T-helper 1 cell treated with Interleukin-12 subunit alpha and Interleukin-12 subunit beta and Interleukin-4 antibody, amounts not matched to agents 30 μg/mL and 1 μg/mL, for 36 hours (primary cell): ENCODE results near the gene PPFIBP1.

Source experiments
- H3K27ac Mint-ChIP-seq: one replicate; pipeline ENCODE4 v1.8.0; 2021; ENCODE audit warnings: mild to moderate bottlenecking, mixed read lengths
- H3K27me3 Mint-ChIP-seq: one replicate; pipeline ENCODE4 v1.8.0; 2021; ENCODE audit warnings: low read depth, mixed read lengths
- H3K36me3 Mint-ChIP-seq: one replicate; pipeline ENCODE4 v1.8.0; 2021; ENCODE audit warnings: low read depth, mixed read lengths
- H3K4me1 Mint-ChIP-seq: one replicate; pipeline ENCODE4 v1.8.0; 2021; ENCODE audit warnings: low read depth, mixed read lengths
- H3K4me3 Mint-ChIP-seq: one replicate; pipeline ENCODE4 v1.8.0; 2021; ENCODE audit warnings: mild to moderate bottlenecking, moderate library complexity, mixed read lengths
- H3K9me3 Mint-ChIP-seq: one replicate; pipeline ENCODE4 v1.8.0; 2021; ENCODE audit warnings: mixed read lengths

The PPFIBP1 gene

GRCh38 chr12:27555361-27555760 lies 31.4 kb downstream of the PPFIBP1 start:
- Mint-ChIP-seq H3K9me3 (no peaks in the 10 kb centered on the region), H3K4me3 (no peak overlapping the region), H3K27me3 (no peaks in the 10 kb centered on the region)

GRCh38 chr12:27555925-27556778 lies 32.1 kb downstream of the PPFIBP1 start:
- H3K4me3 Mint-ChIP-seq = no peak overlapping the region
- H3K4me1 Mint-ChIP-seq = peaks cover 25% of the 10 kb centered on the region
- H3K9me3 Mint-ChIP-seq = no peaks in the 10 kb centered on the region
- H3K36me3 Mint-ChIP-seq = peaks cover 6% of the 10 kb centered on the region
- no peak overlapping the region for H3K27ac Mint-ChIP-seq
- H3K27me3 Mint-ChIP-seq = no peaks in the 10 kb centered on the region

More at GRCh38 chr12:27555361-27555760, 31.4 kb downstream of the PPFIBP1 start:
- H3K36me3 Mint-ChIP-seq = peaks cover 6% of the 10 kb centered on the region
- peaks cover 25% of the 10 kb centered on the region for H3K4me1 Mint-ChIP-seq
- no peak overlapping the region for H3K27ac Mint-ChIP-seq

DNA sequence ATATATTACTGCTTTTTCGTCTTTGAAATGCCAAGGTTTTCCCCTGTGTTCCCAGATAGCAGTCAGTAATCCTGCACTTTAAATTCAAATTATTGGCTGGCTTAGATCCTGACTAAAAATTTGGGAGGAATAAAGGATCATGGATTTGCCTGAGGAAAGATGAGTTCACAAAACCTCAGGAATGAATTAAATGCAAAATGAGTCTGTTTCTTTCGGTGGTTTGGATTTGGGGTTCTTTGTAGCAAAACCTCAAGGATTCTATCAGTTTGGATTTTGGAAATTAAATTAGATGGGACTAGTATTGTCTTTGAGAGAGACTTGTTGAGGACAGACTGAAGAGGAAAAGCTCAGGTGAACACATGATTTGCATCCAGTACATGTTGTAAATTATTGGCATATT lies 36.1 kb downstream of the PPFIBP1 start:
- Mint-ChIP-seq H3K36me3 (no peaks in the 10 kb centered on the region), H3K27ac (no peak overlapping the region), H3K27me3 (no peaks in the 10 kb centered on the region), H3K4me3 (no peak overlapping the region), H3K4me1 (peaks cover 24% of the 10 kb centered on the region), H3K9me3 (no peaks in the 10 kb centered on the region)

GRCh38 chr12:27561535-27562350 lies 37.7 kb downstream of the PPFIBP1 start:
- Mint-ChIP-seq H3K9me3 (no peaks in the 10 kb centered on the region), H3K36me3 (no peaks in the 10 kb centered on the region), H3K27me3 (no peaks in the 10 kb centered on the region), H3K4me3 (no peak overlapping the region), H3K4me1 (peaks cover 11% of the 10 kb centered on the region), H3K27ac (no peak overlapping the region)

- Mint-ChIP-seq H3K27ac (no peak overlapping the region), H3K4me3 (no peak overlapping the region)
Measured at GRCh38 chr12:27564612-27565213, 40.7 kb downstream of the PPFIBP1 start.

DNA sequence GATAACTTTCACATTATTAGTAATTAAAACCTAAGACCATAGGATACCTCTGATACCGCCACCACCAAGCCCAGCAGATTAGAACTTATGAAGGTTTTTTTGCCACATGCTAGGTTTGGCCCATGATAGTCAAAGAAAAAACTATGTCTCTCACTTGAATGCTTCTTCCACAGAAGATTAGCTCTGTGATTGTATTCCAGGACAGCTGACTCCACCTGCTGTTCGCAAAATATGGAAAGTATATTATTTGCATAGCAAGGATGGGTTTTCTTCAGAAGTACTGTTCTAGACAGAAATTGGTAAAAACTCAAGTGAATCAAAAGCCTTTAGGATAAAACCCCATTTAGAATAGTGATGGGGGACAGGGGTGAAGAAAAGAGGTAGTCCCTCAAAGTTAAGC lies 42.2 kb downstream of the PPFIBP1 start:
- peaks cover 2% of the 10 kb centered on the region for H3K36me3 Mint-ChIP-seq
- no peak overlapping the region for H3K4me3 Mint-ChIP-seq
- H3K9me3 Mint-ChIP-seq = no peaks in the 10 kb centered on the region
- H3K4me1 Mint-ChIP-seq = peaks cover 9% of the 10 kb centered on the region
- H3K27me3 Mint-ChIP-seq = no peaks in the 10 kb centered on the region
- H3K27ac Mint-ChIP-seq = no peak overlapping the region

More at GRCh38 chr12:27564612-27565213, 40.7 kb downstream of the PPFIBP1 start:
- Mint-ChIP-seq H3K27me3 (no peaks in the 10 kb centered on the region), H3K9me3 (no peaks in the 10 kb centered on the region), H3K36me3 (peaks cover 2% of the 10 kb centered on the region), H3K4me1 (peaks cover 9% of the 10 kb centered on the region)

- Mint-ChIP-seq H3K27ac (no peak overlapping the region), H3K36me3 (peaks cover 2% of the 10 kb centered on the region), H3K9me3 (no peaks in the 10 kb centered on the region), H3K4me1 (peaks cover 7% of the 10 kb centered on the region), H3K4me3 (no peak overlapping the region), H3K27me3 (no peaks in the 10 kb centered on the region)
Measured at GRCh38 chr12:27566626-27567025, 42.6 kb downstream of the PPFIBP1 start.

DNA sequence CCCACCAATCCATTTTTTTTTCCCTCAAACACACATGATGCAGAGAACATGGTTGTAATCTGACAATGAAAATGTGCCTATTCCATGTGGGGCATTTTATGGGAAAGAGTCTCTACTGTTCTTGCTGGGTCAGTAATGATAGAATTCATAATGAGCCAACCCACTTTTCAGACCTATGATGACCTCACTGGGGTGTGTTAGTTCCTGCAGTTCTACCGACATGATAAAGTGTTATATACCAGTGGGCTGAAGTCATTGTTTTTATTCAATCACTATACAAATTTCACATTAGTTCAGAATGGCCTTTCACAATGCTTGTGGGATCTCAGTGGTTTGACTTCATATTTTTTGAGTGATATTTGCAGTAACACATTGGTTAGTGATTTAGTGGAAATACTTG lies 47.5 kb downstream of the PPFIBP1 start:
- Mint-ChIP-seq H3K9me3 (no peaks in the 10 kb centered on the region), H3K36me3 (peaks cover 7% of the 10 kb centered on the region), H3K4me3 (no peak overlapping the region), H3K4me1 (peaks cover 16% of the 10 kb centered on the region), H3K27me3 (no peaks in the 10 kb centered on the region), H3K27ac (no peak overlapping the region)

DNA sequence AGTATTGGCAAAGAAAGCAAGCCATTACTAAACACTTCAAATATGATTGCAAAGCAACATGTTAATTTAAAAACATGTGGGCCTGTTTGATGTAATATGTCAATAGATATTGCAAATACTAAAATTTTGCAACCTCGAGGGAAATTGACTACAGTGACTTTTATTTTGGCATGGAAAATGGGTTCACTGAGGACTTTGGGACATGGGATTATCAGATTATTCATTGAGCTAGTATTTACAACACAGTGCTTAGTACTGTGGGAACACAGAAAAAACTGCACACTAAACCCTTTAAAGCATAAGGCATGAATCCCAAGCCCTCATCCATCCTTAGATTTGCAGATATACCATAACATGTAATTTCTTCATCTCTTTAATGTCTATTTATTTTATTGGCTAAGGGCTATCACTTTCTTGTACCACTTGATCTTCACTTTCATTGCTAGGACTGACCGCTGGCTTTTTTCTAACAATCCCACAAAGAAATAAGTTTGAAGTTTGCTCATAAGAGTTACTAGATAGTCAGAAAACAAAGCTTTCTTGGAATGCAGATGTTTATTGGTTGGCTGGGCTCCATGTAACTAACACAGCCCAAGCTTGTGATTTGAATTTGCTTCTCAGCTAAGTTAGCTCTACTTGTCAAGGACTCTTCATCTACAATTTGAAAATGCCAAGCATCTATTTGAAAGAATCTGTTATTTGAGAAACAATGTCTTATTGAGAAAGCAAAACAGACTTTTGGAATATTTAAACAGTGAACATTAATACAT lies 48.7 kb downstream of the PPFIBP1 start:
- H3K4me3 Mint-ChIP-seq = no peak overlapping the region
- H3K36me3 Mint-ChIP-seq = peaks cover 8% of the 10 kb centered on the region
- peaks cover 16% of the 10 kb centered on the region for H3K4me1 Mint-ChIP-seq
- no peaks in the 10 kb centered on the region for H3K9me3 Mint-ChIP-seq
- no peak overlapping the region for H3K27ac Mint-ChIP-seq
- H3K27me3 Mint-ChIP-seq = no peaks in the 10 kb centered on the region

DNA sequence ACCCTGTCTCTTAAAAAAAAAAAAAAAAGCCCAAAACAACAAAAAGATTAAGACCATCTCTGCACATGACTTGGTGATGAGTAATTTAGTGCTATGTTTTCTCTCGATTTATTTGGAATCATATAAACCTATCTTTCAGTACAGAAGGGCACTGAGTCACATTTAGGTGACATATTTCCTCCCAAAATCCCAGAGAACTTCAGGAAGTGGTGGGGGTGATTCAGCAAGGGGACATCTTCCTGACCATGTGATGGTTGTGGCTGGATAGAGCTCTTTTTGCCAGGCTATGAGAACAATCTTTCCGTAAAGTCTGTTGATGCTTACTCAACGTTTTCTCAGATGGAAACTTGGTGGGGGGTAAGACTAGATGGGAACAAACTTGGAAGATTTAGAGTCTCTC lies 50.0 kb downstream of the PPFIBP1 start:
- H3K27ac Mint-ChIP-seq = no peak overlapping the region
- H3K9me3 Mint-ChIP-seq = no peaks in the 10 kb centered on the region
- H3K36me3 Mint-ChIP-seq = peaks cover 14% of the 10 kb centered on the region
- H3K27me3 Mint-ChIP-seq = no peaks in the 10 kb centered on the region
- H3K4me3 Mint-ChIP-seq = no peak overlapping the region
- H3K4me1 Mint-ChIP-seq = peaks cover 24% of the 10 kb centered on the region

DNA sequence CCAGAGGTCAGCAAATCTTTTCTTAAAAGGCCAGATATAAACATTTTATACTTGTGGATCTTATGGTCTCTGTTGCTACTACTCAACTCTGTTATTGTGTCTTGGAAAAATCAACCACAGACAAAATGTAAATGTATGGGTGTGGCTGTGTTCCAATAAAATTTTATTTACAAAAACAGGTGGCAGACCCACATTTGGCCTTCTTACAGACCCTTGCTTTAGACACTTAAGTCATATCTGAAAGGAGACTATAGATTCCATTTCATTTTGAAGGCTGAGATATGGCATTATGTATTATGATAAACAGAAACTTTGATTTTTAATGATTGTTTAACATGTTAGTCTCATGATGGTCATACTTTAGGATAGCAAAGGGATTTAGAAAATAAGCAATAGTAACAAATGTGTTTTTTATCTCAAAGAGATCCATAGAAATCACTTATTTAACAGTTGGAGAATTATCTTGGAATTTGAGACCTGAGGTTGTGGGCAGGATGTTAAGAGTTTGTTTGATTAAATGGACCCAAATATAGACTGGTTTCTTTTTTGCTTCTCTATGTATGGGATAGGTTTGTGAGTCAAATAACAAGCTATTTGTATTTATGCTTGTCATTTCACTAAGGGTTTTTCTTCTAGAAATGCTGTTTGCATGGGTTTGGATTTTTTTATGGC lies 51.2 kb downstream of the PPFIBP1 start:
- no peaks in the 10 kb centered on the region for H3K9me3 Mint-ChIP-seq
- peaks cover 19% of the 10 kb centered on the region for H3K36me3 Mint-ChIP-seq
- peak overlapping the region; percentile 9 for H3K27ac Mint-ChIP-seq
- H3K4me3 Mint-ChIP-seq = no peak overlapping the region
- no peaks in the 10 kb centered on the region for H3K27me3 Mint-ChIP-seq
- peaks cover 30% of the 10 kb centered on the region for H3K4me1 Mint-ChIP-seq

- Mint-ChIP-seq H3K4me3 (no peak overlapping the region), H3K9me3 (no peaks in the 10 kb centered on the region), H3K36me3 (peaks cover 19% of the 10 kb centered on the region), H3K27me3 (no peaks in the 10 kb centered on the region), H3K27ac (peak overlapping the region; percentile 9), H3K4me1 (peaks cover 30% of the 10 kb centered on the region)
Measured at GRCh38 chr12:27575762-27576118, 51.7 kb downstream of the PPFIBP1 start.

- Mint-ChIP-seq H3K36me3 (peaks cover 19% of the 10 kb centered on the region), H3K27me3 (no peaks in the 10 kb centered on the region), H3K9me3 (no peaks in the 10 kb centered on the region), H3K4me1 (peaks cover 32% of the 10 kb centered on the region), H3K27ac (no peak overlapping the region), H3K4me3 (no peak overlapping the region)
Measured at GRCh38 chr12:27576667-27577347, 52.8 kb downstream of the PPFIBP1 start.
